ENCODE results near the gene CHAD.

CHAD gene

DNA sequence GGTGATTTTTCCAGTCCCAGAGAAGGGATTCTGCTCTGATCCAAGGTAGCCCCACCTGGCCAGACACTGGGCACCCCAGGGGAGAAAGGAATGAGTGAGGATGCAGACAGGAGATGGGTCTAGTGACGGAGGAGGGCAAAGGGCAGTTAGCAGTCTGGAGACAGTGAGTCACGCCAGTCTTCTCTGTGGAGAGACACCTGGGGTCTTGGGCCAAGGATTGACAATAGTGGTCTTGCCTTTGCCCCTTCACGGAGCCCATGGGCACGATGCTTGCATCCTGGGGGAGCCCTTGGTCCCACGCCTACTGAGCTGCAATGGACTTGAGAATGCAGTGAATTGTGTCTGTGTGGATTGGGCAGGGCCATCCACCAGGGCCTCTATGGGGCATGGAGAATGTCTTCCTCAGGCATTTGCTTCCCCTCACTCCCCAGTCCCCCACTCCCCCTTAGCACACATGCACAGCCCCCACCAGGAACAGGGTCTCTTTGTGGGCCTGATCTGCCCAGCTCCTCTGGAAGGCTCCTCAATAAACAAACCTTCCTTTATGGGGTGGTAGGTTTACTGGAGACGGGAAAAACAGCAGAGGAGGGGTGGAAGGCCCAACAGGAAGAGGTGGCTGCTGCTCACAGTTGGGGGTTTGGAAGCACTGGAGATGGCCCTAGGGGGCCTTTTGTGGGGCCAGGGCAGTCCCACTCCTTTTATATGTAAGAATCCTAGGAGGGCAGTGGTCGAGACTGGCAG, 1.4 kb downstream of the CHAD start:
- Histone ChIP-seq H3K27ac (ENCODE audit: low read depth in 2 of 2, low read length in 2 of 2) (peak overlapping the region; percentile 94 to 97), H3K27me3 (ENCODE audit: control insufficient read depth in 2 of 2, insufficient read depth in 2 of 2, low read length in 2 of 2) (peaks cover 0 to 3% of the 10 kb centered on the region in 2 donors), H3K9ac (ENCODE audit: low read depth in 1 of 2, low read length in 2 of 2) (peak overlapping the region; percentile 56 to 58), H3K9me3 (ENCODE audit: control insufficient read depth in 2 of 2, low read length in 2 of 2) (no peaks in the 10 kb centered on the region), H3K36me3 (ENCODE audit: control insufficient read depth in 2 of 2, insufficient read depth in 2 of 2, low read length in 2 of 2) (peaks cover 25 to 32% of the 10 kb centered on the region in 2 donors), H3K4me3 (ENCODE audit: low read length in 2 of 2) (peak overlapping the region; percentile 22 to 42), H3K4me1 (ENCODE audit: control insufficient read depth in 2 of 2, insufficient read depth in 2 of 2, low read length in 2 of 2) (peaks cover 31 to 48% of the 10 kb centered on the region in 2 donors)

DNA sequence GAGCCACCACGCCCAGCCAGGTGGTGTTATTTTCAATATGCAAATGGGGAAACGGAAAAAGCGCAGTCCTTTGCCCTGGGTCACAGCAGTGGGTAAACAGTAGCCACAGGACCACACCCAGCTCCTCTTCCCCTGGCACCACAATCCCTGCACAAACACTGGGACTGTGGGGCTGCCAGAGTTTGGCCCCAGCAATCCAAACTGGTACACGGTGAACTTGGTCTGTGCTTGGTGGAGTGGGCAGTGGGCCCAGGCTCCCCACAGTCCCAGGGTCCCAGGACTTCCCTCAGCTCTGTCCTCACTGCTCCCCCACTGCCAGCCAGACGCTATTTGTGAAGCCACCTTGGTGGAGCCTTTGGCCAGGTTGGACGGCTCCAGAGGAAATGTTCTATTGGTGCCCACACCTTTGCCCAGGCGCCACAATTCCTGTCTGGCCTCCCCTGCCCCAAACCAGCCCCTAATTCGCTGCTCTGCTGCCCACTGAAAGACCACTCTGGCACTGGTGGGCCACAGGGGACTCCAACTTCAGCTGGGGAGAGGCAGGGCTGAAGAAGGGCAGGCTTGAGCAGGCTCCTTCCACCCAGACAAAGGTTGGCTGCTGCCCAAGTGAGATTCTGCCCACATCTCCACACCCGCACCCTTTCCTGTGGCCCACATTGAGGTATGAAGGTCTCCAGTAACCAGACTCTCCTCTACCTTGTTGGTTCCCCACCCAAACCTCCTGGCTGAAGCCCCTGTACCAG, 2.1 kb downstream of the CHAD start:
- no peaks in the 10 kb centered on the region for H3K9me3 ChIP-seq (ENCODE audit: control insufficient read depth in 2 of 2, low read length in 2 of 2)
- H3K27ac ChIP-seq (ENCODE audit: low read depth in 2 of 2, low read length in 2 of 2), result peak overlapping the region; percentile 94 to 97
- H3K4me1 ChIP-seq (ENCODE audit: control insufficient read depth in 2 of 2, insufficient read depth in 2 of 2, low read length in 2 of 2), result peaks cover 31 to 48% of the 10 kb centered on the region in 2 donors
- H3K36me3 ChIP-seq (ENCODE audit: control insufficient read depth in 2 of 2, insufficient read depth in 2 of 2, low read length in 2 of 2), result peaks cover 24 to 31% of the 10 kb centered on the region in 2 donors
- H3K4me3 ChIP-seq (ENCODE audit: low read length in 2 of 2), result peak overlapping the region; percentile 22 to 42
- H3K27me3 ChIP-seq (ENCODE audit: control insufficient read depth in 2 of 2, insufficient read depth in 2 of 2, low read length in 2 of 2), result peaks cover 0 to 3% of the 10 kb centered on the region in 2 donors
- peak overlapping the region; percentile 56 to 58 for H3K9ac ChIP-seq (ENCODE audit: low read depth in 1 of 2, low read length in 2 of 2)

DNA sequence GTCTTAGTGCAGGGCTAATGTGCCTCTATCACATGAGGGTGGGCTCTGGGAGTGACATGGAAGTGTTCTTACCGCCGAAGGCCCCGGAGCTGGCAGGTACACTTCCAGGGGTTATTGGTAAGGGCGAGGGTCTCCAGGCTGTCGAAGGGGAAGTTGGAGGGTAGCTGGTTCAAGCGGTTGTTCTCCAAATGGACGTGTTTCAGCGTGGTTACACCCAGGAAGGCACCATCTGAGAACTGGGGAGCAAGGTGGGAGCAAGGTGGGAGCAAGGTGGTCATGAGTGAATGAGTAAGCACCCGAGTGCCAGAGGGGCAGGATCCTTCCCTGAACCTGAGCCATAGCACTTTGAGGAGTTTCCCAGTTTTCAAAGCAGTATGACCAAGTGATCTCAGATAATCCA, 3.0 kb downstream of the CHAD start:
- Histone ChIP-seq H3K36me3 (ENCODE audit: control insufficient read depth in 2 of 2, insufficient read depth in 2 of 2, low read length in 2 of 2) (peaks cover 18 to 24% of the 10 kb centered on the region in 2 donors), H3K27me3 (ENCODE audit: control insufficient read depth in 2 of 2, insufficient read depth in 2 of 2, low read length in 2 of 2) (peaks cover 0 to 3% of the 10 kb centered on the region in 2 donors), H3K4me1 (ENCODE audit: control insufficient read depth in 2 of 2, insufficient read depth in 2 of 2, low read length in 2 of 2) (peaks cover 26 to 41% of the 10 kb centered on the region in 2 donors), H3K9me3 (ENCODE audit: control insufficient read depth in 2 of 2, low read length in 2 of 2) (no peaks in the 10 kb centered on the region), H3K27ac (ENCODE audit: low read depth in 2 of 2, low read length in 2 of 2) (peak overlapping the region; percentile 94 to 97), H3K9ac (ENCODE audit: low read depth in 1 of 2, low read length in 2 of 2) (no peak overlapping the region), H3K4me3 (ENCODE audit: low read length in 2 of 2) (no peak overlapping the region)

DNA sequence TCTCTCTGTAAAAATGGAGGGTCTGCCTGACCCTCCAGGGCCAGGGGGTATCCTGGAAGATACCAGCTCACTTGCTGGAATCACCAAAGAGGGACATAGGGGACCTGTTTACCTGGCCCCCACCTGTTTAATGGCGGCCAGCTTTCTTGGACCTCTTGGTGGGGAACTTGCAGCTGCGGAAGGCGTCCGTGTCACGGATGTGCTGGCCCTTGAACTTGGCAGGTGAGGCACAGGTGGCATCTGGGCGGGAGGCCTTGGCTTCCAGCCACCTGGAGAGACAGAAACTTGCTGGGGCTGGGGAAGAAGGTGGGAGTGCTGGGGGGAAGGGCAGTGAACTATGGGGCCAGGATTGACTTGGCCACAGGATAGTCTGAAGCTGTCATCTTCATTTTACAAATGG, 3.5 kb downstream of the CHAD start:
- H3K4me1 ChIP-seq (ENCODE audit: control insufficient read depth in 2 of 2, insufficient read depth in 2 of 2, low read length in 2 of 2), result peaks cover 22 to 38% of the 10 kb centered on the region in 2 donors
- no peak overlapping the region for H3K27ac ChIP-seq (ENCODE audit: low read depth in 2 of 2, low read length in 2 of 2)
- no peaks in the 10 kb centered on the region for H3K9me3 ChIP-seq (ENCODE audit: control insufficient read depth in 2 of 2, low read length in 2 of 2)
- peaks cover 0 to 3% of the 10 kb centered on the region in 2 donors for H3K27me3 ChIP-seq (ENCODE audit: control insufficient read depth in 2 of 2, insufficient read depth in 2 of 2, low read length in 2 of 2)
- peaks cover 18 to 29% of the 10 kb centered on the region in 2 donors for H3K36me3 ChIP-seq (ENCODE audit: control insufficient read depth in 2 of 2, insufficient read depth in 2 of 2, low read length in 2 of 2)
- H3K4me3 ChIP-seq (ENCODE audit: low read length in 2 of 2), result no peak overlapping the region
- H3K9ac ChIP-seq (ENCODE audit: low read depth in 1 of 2, low read length in 2 of 2), result no peak overlapping the region

DNA sequence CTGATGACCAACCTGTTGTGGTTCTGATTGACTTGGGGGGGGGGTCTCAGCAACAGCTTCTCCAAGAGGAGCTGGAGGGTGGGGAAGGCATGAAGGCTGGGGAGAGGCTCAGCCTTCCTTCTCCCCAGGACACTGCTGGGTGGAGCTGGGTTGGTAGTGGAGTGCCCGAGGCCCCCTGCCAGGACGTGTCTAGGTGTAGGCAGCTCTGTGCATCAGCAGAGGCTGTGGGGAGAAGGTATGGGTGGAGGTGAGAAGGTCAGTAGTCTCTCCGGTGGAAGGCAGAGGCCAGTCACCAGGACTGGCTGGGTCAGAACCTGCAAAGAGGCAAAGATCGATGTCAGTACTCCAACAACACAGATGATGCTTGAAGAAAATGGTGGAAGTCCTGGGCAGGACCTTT, 3.9 kb downstream of the CHAD start:
- H3K9ac ChIP-seq (ENCODE audit: low read depth in 1 of 2, low read length in 2 of 2), result no peak overlapping the region
- H3K9me3 ChIP-seq (ENCODE audit: control insufficient read depth in 2 of 2, low read length in 2 of 2), result no peaks in the 10 kb centered on the region
- H3K36me3 ChIP-seq (ENCODE audit: control insufficient read depth in 2 of 2, insufficient read depth in 2 of 2, low read length in 2 of 2), result peaks cover 18 to 31% of the 10 kb centered on the region in 2 donors
- no peak overlapping the region for H3K27ac ChIP-seq (ENCODE audit: low read depth in 2 of 2, low read length in 2 of 2)
- H3K4me3 ChIP-seq (ENCODE audit: low read length in 2 of 2), result no peak overlapping the region
- peaks cover 0 to 3% of the 10 kb centered on the region in 2 donors for H3K27me3 ChIP-seq (ENCODE audit: control insufficient read depth in 2 of 2, insufficient read depth in 2 of 2, low read length in 2 of 2)
- H3K4me1 ChIP-seq (ENCODE audit: control insufficient read depth in 2 of 2, insufficient read depth in 2 of 2, low read length in 2 of 2), result peaks cover 18 to 33% of the 10 kb centered on the region in 2 donors

DNA sequence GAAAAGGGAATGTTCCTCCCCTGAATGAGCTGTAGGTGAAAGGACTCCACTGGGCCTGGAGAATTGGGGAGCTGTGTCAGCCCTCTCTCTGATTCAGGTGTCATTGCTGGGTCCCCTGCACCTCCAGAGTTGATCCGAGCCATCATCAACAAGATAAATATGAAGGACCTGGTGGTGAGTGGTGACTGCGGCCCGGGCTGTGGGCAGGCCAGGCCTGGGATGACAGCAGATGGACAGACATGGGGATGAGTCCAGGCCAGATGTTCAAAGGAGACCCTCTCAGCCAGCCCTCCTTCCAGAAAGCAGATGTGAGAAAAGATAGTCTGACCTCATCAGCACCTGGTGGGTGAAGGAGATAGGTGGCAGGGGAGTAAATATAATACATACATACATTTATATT, 4.6 kb downstream of the CHAD start:
- H3K36me3 ChIP-seq (ENCODE audit: control insufficient read depth in 2 of 2, insufficient read depth in 2 of 2, low read length in 2 of 2), result peaks cover 18 to 31% of the 10 kb centered on the region in 2 donors
- H3K9ac ChIP-seq (ENCODE audit: low read depth in 1 of 2, low read length in 2 of 2), result no peak overlapping the region
- no peaks in the 10 kb centered on the region for H3K9me3 ChIP-seq (ENCODE audit: control insufficient read depth in 2 of 2, low read length in 2 of 2)
- no peak overlapping the region for H3K4me3 ChIP-seq (ENCODE audit: low read length in 2 of 2)
- no peak overlapping the region for H3K27ac ChIP-seq (ENCODE audit: low read depth in 2 of 2, low read length in 2 of 2)
- H3K27me3 ChIP-seq (ENCODE audit: control insufficient read depth in 2 of 2, insufficient read depth in 2 of 2, low read length in 2 of 2), result peaks cover 0 to 3% of the 10 kb centered on the region in 2 donors
- peaks cover 12 to 30% of the 10 kb centered on the region in 2 donors for H3K4me1 ChIP-seq (ENCODE audit: control insufficient read depth in 2 of 2, insufficient read depth in 2 of 2, low read length in 2 of 2)

DNA sequence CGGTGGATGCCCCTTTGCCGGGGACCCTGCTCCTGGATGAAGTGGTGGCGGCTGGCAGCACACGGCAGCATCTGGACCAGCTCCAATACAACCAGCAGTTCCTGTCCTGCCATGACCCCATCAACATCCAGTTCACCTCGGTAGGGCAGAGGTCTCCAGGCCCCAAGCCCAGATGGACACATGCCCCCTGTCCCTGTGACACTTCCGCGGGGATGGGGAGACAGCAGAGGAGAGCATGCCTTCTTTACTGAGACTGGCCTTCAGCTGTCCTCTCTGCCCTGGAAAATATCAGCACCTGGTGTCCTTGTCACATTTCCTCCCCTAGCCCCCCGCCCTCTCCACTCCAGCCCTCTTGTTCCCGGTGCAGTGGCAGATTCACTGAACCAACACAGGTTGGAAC, 6.2 kb downstream of the CHAD start:
- Histone ChIP-seq H3K4me1 (ENCODE audit: control insufficient read depth in 2 of 2, insufficient read depth in 2 of 2, low read length in 2 of 2) (peaks cover 12 to 27% of the 10 kb centered on the region in 2 donors), H3K27me3 (ENCODE audit: control insufficient read depth in 2 of 2, insufficient read depth in 2 of 2, low read length in 2 of 2) (no peaks in the 10 kb centered on the region), H3K36me3 (ENCODE audit: control insufficient read depth in 2 of 2, insufficient read depth in 2 of 2, low read length in 2 of 2) (peaks cover 18 to 29% of the 10 kb centered on the region in 2 donors), H3K9ac (ENCODE audit: low read depth in 1 of 2, low read length in 2 of 2) (no peak overlapping the region), H3K4me3 (ENCODE audit: low read length in 2 of 2) (no peak overlapping the region), H3K9me3 (ENCODE audit: control insufficient read depth in 2 of 2, low read length in 2 of 2) (no peaks in the 10 kb centered on the region), H3K27ac (ENCODE audit: low read depth in 2 of 2, low read length in 2 of 2) (no peak overlapping the region)

DNA sequence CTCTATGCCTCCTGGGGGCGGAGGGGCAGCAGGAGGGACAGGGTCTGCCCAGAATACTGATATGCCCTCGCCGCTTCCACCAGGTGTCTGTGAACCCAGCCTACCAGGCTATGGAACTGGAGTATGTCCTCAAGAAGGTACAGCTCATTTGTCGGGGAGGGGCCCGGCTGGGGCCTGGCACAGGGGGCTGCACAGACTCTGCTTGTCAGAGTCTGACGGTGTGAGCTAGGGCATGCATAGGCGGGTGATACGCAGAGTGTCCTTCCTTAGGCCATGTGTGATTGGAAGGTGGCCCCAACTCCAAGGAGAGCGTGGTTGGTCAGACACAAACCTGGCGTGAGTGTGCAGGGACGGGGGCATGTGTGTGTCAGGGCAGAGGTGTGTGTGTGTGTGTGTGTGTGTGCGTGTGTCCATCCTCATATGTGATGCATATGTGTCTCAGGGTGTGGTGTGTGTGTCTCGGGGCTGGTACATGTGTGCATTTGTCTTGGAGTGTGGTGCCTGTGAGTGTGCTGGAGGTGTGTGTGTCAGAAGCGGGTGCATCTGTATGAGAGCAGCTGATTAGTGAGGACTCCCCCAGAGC, 7.0 kb downstream of the CHAD start:
- H3K27ac ChIP-seq (ENCODE audit: low read depth in 2 of 2, low read length in 2 of 2), result no peak overlapping the region
- no peak overlapping the region for H3K9ac ChIP-seq (ENCODE audit: low read depth in 1 of 2, low read length in 2 of 2)
- H3K27me3 ChIP-seq (ENCODE audit: control insufficient read depth in 2 of 2, insufficient read depth in 2 of 2, low read length in 2 of 2), result no peaks in the 10 kb centered on the region
- no peaks in the 10 kb centered on the region for H3K9me3 ChIP-seq (ENCODE audit: control insufficient read depth in 2 of 2, low read length in 2 of 2)
- H3K4me1 ChIP-seq (ENCODE audit: control insufficient read depth in 2 of 2, insufficient read depth in 2 of 2, low read length in 2 of 2), result peaks cover 6 to 20% of the 10 kb centered on the region in 2 donors
- no peak overlapping the region for H3K4me3 ChIP-seq (ENCODE audit: low read length in 2 of 2)
- H3K36me3 ChIP-seq (ENCODE audit: control insufficient read depth in 2 of 2, insufficient read depth in 2 of 2, low read length in 2 of 2), result peaks cover 18 to 30% of the 10 kb centered on the region in 2 donors

DNA sequence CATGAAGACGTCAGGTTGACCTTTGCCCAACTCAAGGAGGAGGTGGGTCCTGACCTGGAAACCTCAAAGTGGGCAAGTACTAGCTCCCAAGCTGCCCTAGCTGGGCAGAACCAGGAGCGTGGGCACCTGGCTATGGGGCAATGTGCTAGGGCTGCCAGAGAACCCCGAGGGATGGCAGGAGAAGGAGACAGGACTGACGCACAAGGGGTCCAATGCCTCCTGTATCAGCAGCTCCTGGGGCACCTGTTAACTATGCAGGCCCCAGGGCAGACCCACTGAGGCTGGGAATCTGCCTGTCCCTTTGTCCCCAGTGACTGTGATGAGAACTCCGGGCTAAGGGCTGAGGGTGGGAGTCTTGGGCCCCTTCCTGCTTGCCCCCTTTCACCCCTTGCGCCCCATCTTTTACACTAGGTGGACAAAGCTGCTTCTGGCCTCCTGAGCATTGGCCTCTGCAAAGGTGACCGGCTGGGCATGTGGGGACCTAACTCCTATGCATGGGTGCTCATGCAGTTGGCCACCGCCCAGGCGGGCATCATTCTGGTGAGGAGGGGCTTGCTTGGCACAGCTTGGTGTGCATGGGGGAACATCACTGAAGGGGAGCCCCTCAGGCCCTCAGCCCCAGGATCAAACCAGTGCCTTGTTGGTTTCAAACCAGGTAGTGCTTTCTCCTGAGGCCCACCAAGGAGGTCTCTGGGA, 7.7 kb downstream of the CHAD start:
- H3K4me3 ChIP-seq (ENCODE audit: low read length in 2 of 2), result no peak overlapping the region
- no peak overlapping the region for H3K27ac ChIP-seq (ENCODE audit: low read depth in 2 of 2, low read length in 2 of 2)
- H3K4me1 ChIP-seq (ENCODE audit: control insufficient read depth in 2 of 2, insufficient read depth in 2 of 2, low read length in 2 of 2), result peaks cover 4 to 16% of the 10 kb centered on the region in 2 donors
- no peaks in the 10 kb centered on the region for H3K27me3 ChIP-seq (ENCODE audit: control insufficient read depth in 2 of 2, insufficient read depth in 2 of 2, low read length in 2 of 2)
- peaks cover 18 to 30% of the 10 kb centered on the region in 2 donors for H3K36me3 ChIP-seq (ENCODE audit: control insufficient read depth in 2 of 2, insufficient read depth in 2 of 2, low read length in 2 of 2)
- H3K9me3 ChIP-seq (ENCODE audit: control insufficient read depth in 2 of 2, low read length in 2 of 2), result no peaks in the 10 kb centered on the region
- no peak overlapping the region for H3K9ac ChIP-seq (ENCODE audit: low read depth in 1 of 2, low read length in 2 of 2)

All from mucosa of rectum (tissue), 2 donors.